Cardiac atrium fibroblast (primary cell): ENCODE measurements around the gene UFM1. TPM values are rescaled to one million over a fixed set of nuclear protein-coding genes. Genes with fewer than 3 reads are reported as not detected.

Source experiments
- total RNA-seq: library from RNA; depleted of rRNA; stranded (reverse); fragments of >200 nt; gene quantifications from 2 replicates; pipeline ENCODE4 v1.2.3, GENCODE V29; 2015

Gene UFM1
- 44.4 and 67.4 TPM in 2 replicates for total RNA-seq

DNA sequence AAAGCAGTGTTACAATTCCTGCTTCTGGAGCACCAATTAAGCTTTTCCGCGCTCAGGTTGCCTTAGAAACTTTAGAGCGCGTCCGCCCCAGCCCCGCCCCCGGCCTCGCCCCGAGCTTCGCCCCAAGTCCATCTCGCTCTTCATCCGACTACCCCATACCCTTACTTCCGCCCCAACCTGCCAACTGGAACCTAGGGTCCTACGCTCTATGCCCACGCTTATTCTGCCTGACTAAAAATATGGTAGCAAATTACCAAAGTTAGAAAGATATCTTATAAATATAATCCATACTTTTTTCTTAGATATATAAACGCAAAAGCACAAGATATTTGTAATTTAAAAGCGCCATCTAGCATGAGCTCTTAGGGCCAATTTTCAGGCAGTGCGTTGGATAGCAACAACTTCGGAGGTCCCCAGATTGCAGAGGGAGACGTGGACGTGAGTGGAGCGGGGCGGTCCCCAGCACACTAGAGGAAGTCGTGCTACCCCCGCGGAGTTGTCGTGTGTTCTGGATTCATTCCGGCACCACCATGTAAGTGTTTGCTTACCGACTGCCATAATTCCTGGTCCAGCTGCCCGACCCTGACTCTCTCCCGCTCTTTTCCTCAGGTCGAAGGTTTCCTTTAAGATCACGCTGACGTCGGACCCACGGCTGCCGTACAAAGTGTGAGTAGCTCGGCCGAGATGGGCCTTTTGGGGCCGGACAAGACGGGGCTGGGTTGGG lies at the start of gene UFM1:
TSS of gene UFM1 (plus strand) at position 462 of the 724 bp plus-strand sequence. CDS start at position 531, 69 bp downstream.

